KMS-11 (cell line): Measurements from ENCODE around the gene NIM1K.

ENCODE experiments used
- H2AFZ ChIP-seq: fragments of 200-600 bp; sonication (generic); 2 replicates; pipeline ENCODE4 v1.6.1; 2016; ENCODE audit warnings: antibody characterized with exemption, mixed run types, low read depth
- H3K27ac ChIP-seq: fragments of 200-600 bp; sonication (generic); 2 replicates; pipeline ENCODE4 v1.6.1; 2016; ENCODE audit warnings: mild to moderate bottlenecking, mixed run types
- H3K27me3 ChIP-seq: fragments of 200-600 bp; sonication (generic); 2 replicates; pipeline ENCODE4 v1.6.1; 2017; ENCODE audit warnings: mild to moderate bottlenecking, low read depth, mixed run types, moderate library complexity; ENCODE audit not compliant: insufficient read depth
- H3K36me3 ChIP-seq: fragments of 200-600 bp; sonication (generic); 2 replicates; pipeline ENCODE4 v1.6.1; 2017; ENCODE audit warnings: mild to moderate bottlenecking, mixed run types; ENCODE audit not compliant: insufficient read depth
- H3K4me1 ChIP-seq: fragments of 200-600 bp; sonication (generic); 2 replicates; pipeline ENCODE4 v1.6.1; 2016; ENCODE audit warnings: mild to moderate bottlenecking, low read depth, mixed run types; ENCODE audit not compliant: poor library complexity, severe bottlenecking
- H3K4me2 ChIP-seq: fragments of 200-600 bp; sonication (generic); 2 replicates; pipeline ENCODE4 v1.7.0; 2016; ENCODE audit warnings: mild to moderate bottlenecking, mixed run types
- H3K4me3 ChIP-seq: fragments of 200-600 bp; sonication (generic); IDR thresholded peaks from 2 replicates; pipeline ENCODE4 v1.6.1; 2017; ENCODE audit warnings: low read depth, low read length, mixed read lengths; ENCODE audit not compliant: insufficient read depth
- H3K79me2 ChIP-seq: fragments of 200-600 bp; sonication (generic); 2 replicates; pipeline ENCODE4 v1.6.1; 2016; ENCODE audit warnings: low read depth, mixed run types; ENCODE audit not compliant: insufficient read depth
- H3K9ac ChIP-seq: fragments of 200-600 bp; sonication (generic); 2 replicates; pipeline ENCODE4 v1.6.1; 2016; ENCODE audit warnings: mild to moderate bottlenecking, mixed run types
- H4K20me1 ChIP-seq: fragments of 200-600 bp; sonication (generic); 2 replicates; pipeline ENCODE4 v1.6.1; 2016; ENCODE audit warnings: mild to moderate bottlenecking, mixed run types; ENCODE audit not compliant: insufficient read depth
- TF ChIP-seq, protein P1 (sequence below): fragments of 200-600 bp; sonication (generic); conservative IDR thresholded peaks from 2 replicates; pipeline ENCODE4 v1.6.1; 2017; ENCODE audit warnings: low read depth, mild to moderate bottlenecking, antibody characterized with exemption, low read length, moderate library complexity, mixed read lengths

The NIM1K gene

DNA sequence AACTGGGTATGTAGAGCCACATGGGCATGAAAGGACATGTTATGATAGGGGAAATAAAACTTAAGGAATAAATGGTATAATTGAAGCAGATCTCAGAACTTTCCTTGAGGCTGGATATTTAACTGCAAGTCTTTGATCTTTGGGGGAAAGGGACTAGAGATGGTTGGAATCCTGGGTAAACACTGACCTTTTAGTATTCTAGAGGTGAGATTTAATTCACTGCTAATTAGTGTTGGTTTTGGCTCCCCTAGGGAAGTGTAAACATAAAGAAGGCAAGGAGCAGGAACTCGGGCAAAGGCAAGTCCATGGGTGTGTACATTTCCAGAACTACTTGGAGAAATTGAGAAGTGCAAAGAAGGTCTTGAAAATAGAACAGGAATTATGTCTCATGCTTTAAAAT is 16.6 kb downstream of the NIM1K start:
- H3K36me3 ChIP-seq = no peaks in the 10 kb centered on the region
- no peak overlapping the region for H3K4me3 ChIP-seq
- H3K4me2 ChIP-seq = no peak overlapping the region
- H3K9ac ChIP-seq = no peak overlapping the region
- H3K4me1 ChIP-seq = no peaks in the 10 kb centered on the region
- H4K20me1 ChIP-seq = no peaks in the 10 kb centered on the region
- H3K27ac ChIP-seq = no peak overlapping the region
- no peaks in the 10 kb centered on the region for H3K79me2 ChIP-seq
- no peak overlapping the region for H2AFZ ChIP-seq
- TF ChIP-seq, protein P1, sequence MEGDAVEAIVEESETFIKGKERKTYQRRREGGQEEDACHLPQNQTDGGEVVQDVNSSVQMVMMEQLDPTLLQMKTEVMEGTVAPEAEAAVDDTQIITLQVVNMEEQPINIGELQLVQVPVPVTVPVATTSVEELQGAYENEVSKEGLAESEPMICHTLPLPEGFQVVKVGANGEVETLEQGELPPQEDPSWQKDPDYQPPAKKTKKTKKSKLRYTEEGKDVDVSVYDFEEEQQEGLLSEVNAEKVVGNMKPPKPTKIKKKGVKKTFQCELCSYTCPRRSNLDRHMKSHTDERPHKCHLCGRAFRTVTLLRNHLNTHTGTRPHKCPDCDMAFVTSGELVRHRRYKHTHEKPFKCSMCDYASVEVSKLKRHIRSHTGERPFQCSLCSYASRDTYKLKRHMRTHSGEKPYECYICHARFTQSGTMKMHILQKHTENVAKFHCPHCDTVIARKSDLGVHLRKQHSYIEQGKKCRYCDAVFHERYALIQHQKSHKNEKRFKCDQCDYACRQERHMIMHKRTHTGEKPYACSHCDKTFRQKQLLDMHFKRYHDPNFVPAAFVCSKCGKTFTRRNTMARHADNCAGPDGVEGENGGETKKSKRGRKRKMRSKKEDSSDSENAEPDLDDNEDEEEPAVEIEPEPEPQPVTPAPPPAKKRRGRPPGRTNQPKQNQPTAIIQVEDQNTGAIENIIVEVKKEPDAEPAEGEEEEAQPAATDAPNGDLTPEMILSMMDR = no peak
- H3K27me3 ChIP-seq = no peaks in the 10 kb centered on the region

DNA sequence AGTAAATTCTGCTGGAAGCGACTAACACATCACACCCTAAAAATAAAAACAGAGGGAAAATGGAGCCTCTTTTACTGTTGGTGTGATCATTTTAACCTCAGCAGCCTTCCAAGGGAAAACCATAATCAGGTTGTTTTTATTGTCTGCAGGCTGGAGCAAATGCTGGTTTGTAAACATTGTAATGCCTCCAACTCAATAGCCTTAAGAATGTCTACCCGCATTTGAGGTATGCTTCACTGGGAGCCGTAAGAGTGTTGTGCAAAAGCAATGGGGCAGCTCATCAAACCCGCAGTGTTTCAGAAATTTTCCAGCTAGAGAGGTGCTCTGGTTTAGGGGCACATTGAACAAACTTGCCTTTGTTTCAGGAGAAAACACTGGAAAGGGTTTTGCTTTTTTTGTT is 17.0 kb downstream of the NIM1K start:
- Histone ChIP-seq H3K4me3 (no peak overlapping the region), H3K4me1 (no peaks in the 10 kb centered on the region), H3K9ac (no peak overlapping the region), H3K27me3 (no peaks in the 10 kb centered on the region), H2AFZ (no peak overlapping the region), H4K20me1 (no peaks in the 10 kb centered on the region), H3K4me2 (no peak overlapping the region), H3K79me2 (no peaks in the 10 kb centered on the region), H3K27ac (no peak overlapping the region), H3K36me3 (no peaks in the 10 kb centered on the region)
- TF ChIP-seq, protein P1 = no peak

DNA sequence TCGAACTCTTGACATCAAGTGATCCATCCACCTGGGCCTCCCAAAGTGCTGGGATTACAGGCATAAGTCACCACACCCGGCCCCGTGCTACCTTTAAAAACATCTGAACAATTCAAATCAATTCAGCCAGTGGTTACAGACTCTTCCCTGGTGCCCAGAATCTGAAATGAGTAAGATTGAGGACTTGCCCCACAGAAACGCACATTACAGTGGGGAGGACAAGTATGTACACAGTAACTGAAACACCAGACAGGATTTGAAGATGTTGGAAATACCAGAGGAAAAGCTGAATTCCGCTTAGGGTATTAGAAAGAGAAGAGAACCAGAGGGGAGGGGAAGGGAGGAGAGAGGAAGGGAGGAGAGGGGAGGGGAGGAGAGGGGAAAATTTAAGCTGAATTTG is 17.8 kb downstream of the NIM1K start:
- TF ChIP-seq, protein P1 = no peak
- H3K9ac ChIP-seq = no peak overlapping the region
- no peaks in the 10 kb centered on the region for H3K27me3 ChIP-seq
- no peaks in the 10 kb centered on the region for H3K79me2 ChIP-seq
- no peak overlapping the region for H3K4me3 ChIP-seq
- no peak overlapping the region for H3K27ac ChIP-seq
- no peak overlapping the region for H2AFZ ChIP-seq
- H3K36me3 ChIP-seq = no peaks in the 10 kb centered on the region
- no peaks in the 10 kb centered on the region for H3K4me1 ChIP-seq
- H4K20me1 ChIP-seq = no peaks in the 10 kb centered on the region
- H3K4me2 ChIP-seq = no peak overlapping the region

DNA sequence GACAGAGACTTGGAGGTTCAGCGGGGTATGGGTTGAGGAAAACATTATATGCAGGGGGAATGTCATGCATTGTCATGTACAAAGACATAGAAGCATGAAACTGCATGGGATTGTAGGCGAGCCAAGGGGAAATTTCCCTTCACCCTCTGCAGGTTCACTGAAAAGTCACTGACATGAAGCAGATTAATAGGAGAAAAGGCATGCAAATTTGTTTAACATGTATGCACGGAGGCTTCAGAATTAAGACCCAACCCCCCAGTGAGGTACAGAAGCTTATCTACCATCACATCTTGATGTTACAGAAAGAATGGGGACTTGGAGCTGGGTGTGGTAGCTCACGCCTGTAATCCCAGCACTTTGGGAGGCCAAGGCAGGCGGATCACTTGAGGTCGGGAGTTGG is 18.5 kb downstream of the NIM1K start:
- no peak overlapping the region for H3K9ac ChIP-seq
- H3K27me3 ChIP-seq = no peaks in the 10 kb centered on the region
- H3K79me2 ChIP-seq = no peaks in the 10 kb centered on the region
- H3K36me3 ChIP-seq = no peaks in the 10 kb centered on the region
- TF ChIP-seq, protein P1 = no peak
- H3K27ac ChIP-seq = no peak overlapping the region
- H2AFZ ChIP-seq = no peak overlapping the region
- no peaks in the 10 kb centered on the region for H4K20me1 ChIP-seq
- H3K4me2 ChIP-seq = no peak overlapping the region
- no peaks in the 10 kb centered on the region for H3K4me1 ChIP-seq
- H3K4me3 ChIP-seq = no peak overlapping the region

DNA sequence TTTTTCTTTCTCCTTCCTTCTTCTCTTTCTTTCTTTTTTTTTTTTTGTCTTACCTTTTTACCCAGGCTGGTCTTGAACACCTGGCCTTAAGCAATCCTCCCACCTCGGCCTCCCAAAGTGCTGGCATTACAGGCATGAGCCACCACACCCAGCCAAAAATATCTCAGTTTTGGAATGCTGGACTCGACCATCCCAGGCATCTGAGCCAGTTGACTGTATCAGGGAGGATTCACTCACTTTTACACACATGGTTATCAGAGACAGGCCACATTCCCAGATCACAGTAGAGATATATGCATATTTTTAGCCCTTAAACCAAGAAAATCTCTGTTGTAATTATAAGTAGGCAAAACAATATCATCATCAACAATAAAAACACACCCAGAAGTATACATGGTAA is 21.9 kb downstream of the NIM1K start:
- Histone ChIP-seq H4K20me1 (no peaks in the 10 kb centered on the region), H3K9ac (no peak overlapping the region), H3K4me1 (no peaks in the 10 kb centered on the region), H2AFZ (no peak overlapping the region), H3K4me3 (no peak overlapping the region), H3K79me2 (no peaks in the 10 kb centered on the region), H3K27me3 (no peaks in the 10 kb centered on the region), H3K27ac (no peak overlapping the region), H3K4me2 (no peak overlapping the region), H3K36me3 (no peaks in the 10 kb centered on the region)
- TF ChIP-seq, protein P1 = no peak
